NCI-H1105 treated with DMSO at 0.1 percent for 48 hours (cell line): ENCODE results near the gene EPX.

Source experiments
- DNase-seq: peaks from one replicate; lab custom pipeline; 2025; lab: John Stamatoyannopoulos, UW

Gene EPX

GRCh38 chr17:58252141-58252540, 59.6 kb downstream of the EPX start:
- DNase-seq, result no peak

DNA sequence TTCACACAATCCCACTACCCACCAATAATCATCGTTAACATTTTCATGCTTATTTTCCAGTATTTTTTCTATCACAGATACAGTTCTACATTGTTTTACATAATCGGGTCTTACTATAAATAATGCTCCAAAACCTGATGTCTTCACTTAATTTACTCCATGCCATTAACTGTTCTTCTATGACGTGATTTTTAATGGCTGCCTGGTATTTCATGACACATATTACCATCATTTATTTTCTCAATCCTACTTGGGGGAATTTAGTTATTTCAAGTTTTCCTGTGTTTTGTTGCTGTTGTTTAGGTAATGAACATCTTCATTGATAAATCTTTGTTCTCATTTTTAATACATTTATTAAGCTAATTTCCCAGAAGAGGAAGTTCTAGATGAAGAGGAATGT, 60.6 kb downstream of the EPX start:
- DNase-seq, result no peak
